Colonic mucosa (tissue), 4 donors: ENCODE results near the gene CAP1. TPM values are rescaled to one million over a fixed set of nuclear protein-coding genes. Genes with fewer than 3 reads are reported as not detected.

Source experiments
- DNase-seq: peaks from one replicate; pipeline ENCODE4 v3.0.0-alpha.2; 2020
- H3K27ac ChIP-seq: fragments of 200-600 bp; one replicate; pipeline ENCODE4 v1.8.0; 2021
- H3K27me3 ChIP-seq: fragments of 200-600 bp; one replicate; pipeline ENCODE4 v1.8.0; 2021
- H3K36me3 ChIP-seq: fragments of 200-600 bp; one replicate; pipeline ENCODE4 v1.8.0; 2021
- H3K4me1 ChIP-seq: fragments of 200-600 bp; one replicate; pipeline ENCODE4 v1.8.0; 2021; ENCODE audit warnings: mild to moderate bottlenecking
- H3K4me3 ChIP-seq: fragments of 200-600 bp; one replicate; pipeline ENCODE4 v1.8.0; 2021
- H3K9ac ChIP-seq, 2 donors: one replicate each; pipeline ENCODE4 v1.7.0; 2013; ENCODE audit warnings: control low read depth in 2 of 2, low read depth in 2 of 2, low read length in 2 of 2
- H3K9me3 ChIP-seq: fragments of 200-600 bp; one replicate; pipeline ENCODE4 v1.8.0; 2021
- CTCF ChIP-seq: fragments of 200-600 bp; IDR thresholded peaks from one replicate; pipeline ENCODE4 v1.8.0; 2022; ENCODE audit warnings: antibody characterized with exemption, mild to moderate bottlenecking
- intact Hi-C: fragments of 100-400 bp; cut with DNase I; formaldehyde crosslinking; loops from one replicate; pipeline ENCODE4 v1.14.1; 2022
- total RNA-seq, 2 donors: library from RNA; stranded (reverse); fragmentation: NEBNext Ultra II Directional in 1 of 2; extraction: Animal tissue kit (Norgen Biotek cat#: 25700) in 1 of 2; gene quantifications; one replicate each; pipeline ENCODE4 v1.2.1, GENCODE V29; 2021
- donor health status: healthy.
- donor health status: DM: no; HTN: no; CAD: no.
- donor health status: DM: no; HTN: no; CAD: no.

The CAP1 gene
- total RNA-seq, 2 donors from 2014 or later = 500 to 548 TPM

GRCh38 chr1:40027647-40028046, 12.9 kb upstream of the CAP1 start:
- no peaks in the 10 kb centered on the region for H3K36me3 ChIP-seq
- intact Hi-C loops = no loop called here
- no peaks in the 10 kb centered on the region for H3K9me3 ChIP-seq
- no peak for DNase-seq
- H3K27me3 ChIP-seq = no peaks in the 10 kb centered on the region
- TF ChIP-seq CTCF = no peak
- no peak overlapping the region for H3K9ac ChIP-seq
- H3K4me3 ChIP-seq = no peak overlapping the region
- H3K27ac ChIP-seq = no peak overlapping the region
- H3K4me1 ChIP-seq = peaks cover 3% of the 10 kb centered on the region

GRCh38 chr1:40029608-40030007, 10.9 kb upstream of the CAP1 start:
- peak overlapping the region in 1 of 2 donors; percentile 10 for H3K9ac ChIP-seq
- no peak for TF ChIP-seq CTCF
- H3K4me1 ChIP-seq = peaks cover 3% of the 10 kb centered on the region
- intact Hi-C loops = loop anchor here (5.0 kb wide), 2 partner anchors 57 to 107 kb away; no protein-coding TSS in a partner anchor
- peak; percentile 57 for DNase-seq
- no peak overlapping the region for H3K4me3 ChIP-seq
- peak overlapping the region; percentile 81 for H3K27ac ChIP-seq
- no peaks in the 10 kb centered on the region for H3K27me3 ChIP-seq
- H3K9me3 ChIP-seq = no peaks in the 10 kb centered on the region
- H3K36me3 ChIP-seq = no peaks in the 10 kb centered on the region

DNA sequence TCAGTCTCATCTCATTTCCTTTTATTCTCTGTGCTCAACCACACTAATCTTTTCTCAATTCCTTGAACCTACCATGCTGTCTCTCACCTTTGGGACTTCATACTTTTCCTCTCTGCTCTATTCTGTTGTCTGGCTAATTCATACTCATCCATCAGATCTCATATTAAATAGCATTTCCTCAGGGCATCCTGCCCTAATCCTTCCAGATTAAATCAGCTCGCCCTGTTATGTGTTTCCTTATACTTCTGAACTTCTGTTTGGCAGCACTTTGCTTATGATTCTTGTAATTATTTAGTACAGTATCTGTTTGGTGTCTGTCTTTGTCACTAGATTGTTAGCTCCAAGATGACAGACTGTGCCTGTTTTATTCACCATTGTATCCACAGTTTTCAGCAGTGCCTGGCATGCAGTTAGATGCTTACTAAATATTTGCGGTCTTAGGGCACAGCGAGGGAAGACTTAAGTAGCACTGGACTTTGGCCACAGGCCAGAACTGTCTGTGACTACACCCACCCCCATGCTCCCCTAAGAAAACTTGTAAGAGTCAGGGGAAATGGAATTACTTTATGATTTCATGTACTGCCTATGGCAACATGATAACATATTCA, 9.9 kb upstream of the CAP1 start:
- TF ChIP-seq CTCF = no peak
- Histone ChIP-seq H3K9me3 (no peaks in the 10 kb centered on the region), H3K27me3 (no peaks in the 10 kb centered on the region), H3K4me3 (no peak overlapping the region), H3K4me1 (peaks cover 3% of the 10 kb centered on the region), H3K27ac (peak overlapping the region; percentile 81), H3K36me3 (no peaks in the 10 kb centered on the region), H3K9ac (peak overlapping the region in 1 of 2 donors; percentile 22)
- intact Hi-C loops = loop anchor here (5.0 kb wide), 2 partner anchors 58 to 108 kb away; no protein-coding TSS in a partner anchor
- no peak for DNase-seq

DNA sequence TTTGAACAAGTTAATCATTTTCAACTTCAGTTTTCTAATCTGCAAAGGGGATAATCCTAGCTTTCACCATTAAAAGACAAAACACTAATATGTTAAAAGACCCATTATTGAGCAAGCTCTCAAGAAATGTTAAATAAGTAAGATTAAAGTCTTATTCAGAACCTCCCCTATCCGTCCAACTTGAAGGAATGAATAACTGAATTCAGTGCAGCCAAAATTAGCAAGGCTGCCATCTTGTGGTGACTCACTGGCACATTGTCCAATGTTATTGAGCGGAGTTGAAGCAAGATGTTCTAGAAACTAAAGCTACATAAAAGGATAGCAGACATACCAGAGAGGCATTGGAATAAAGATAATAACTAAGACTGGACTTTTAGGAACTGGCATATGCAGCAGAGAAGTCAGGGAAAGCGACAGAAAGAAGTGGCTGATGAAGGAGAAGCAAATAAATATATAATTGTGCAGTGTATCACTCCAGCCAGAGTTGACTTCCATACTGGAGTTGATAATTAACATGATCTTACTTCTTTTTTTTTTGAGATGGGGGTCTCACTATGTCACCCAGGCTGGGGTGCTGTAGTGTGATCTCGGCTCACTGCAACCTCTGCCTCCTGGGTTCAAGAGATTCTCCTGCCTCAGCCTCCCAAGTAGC, 8.2 kb upstream of the CAP1 start:
- Histone ChIP-seq H3K9ac (no peak overlapping the region), H3K9me3 (no peaks in the 10 kb centered on the region), H3K4me3 (no peak overlapping the region), H3K36me3 (no peaks in the 10 kb centered on the region), H3K27ac (no peak overlapping the region), H3K4me1 (peaks cover 3% of the 10 kb centered on the region), H3K27me3 (no peaks in the 10 kb centered on the region)
- intact Hi-C loops = loop anchor here (5.0 kb wide), 2 partner anchors 60 to 110 kb away; no protein-coding TSS in a partner anchor
- DNase-seq = peak; percentile 74
- TF ChIP-seq CTCF = peak; percentile 59

DNA sequence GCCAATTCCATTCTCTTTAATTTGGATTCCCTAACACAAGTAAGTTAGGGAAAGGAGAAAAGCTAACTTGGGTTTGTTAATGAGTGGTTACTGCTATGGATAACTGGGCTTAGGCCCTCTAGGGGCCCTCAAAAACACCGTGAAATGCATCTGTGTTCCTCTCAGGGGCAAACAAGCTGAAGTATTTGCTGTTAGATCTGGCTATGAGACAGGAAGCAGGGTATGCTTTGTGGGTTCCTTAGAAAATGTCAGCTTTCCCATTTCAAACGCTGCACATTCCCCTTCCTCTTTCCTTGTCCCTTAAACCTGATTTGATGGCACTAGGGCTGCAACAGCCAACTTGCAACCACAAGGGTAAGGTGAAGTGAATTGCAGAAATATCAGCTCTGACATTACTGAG, 5.7 kb upstream of the CAP1 start:
- H3K9me3 ChIP-seq = no peaks in the 10 kb centered on the region
- intact Hi-C loops = loop anchor here (5.0 kb wide), 2 partner anchors 63 to 113 kb away; no protein-coding TSS in a partner anchor
- no peaks in the 10 kb centered on the region for H3K27me3 ChIP-seq
- H3K9ac ChIP-seq = no peak overlapping the region
- H3K4me1 ChIP-seq = peaks cover 5% of the 10 kb centered on the region
- H3K36me3 ChIP-seq = no peaks in the 10 kb centered on the region
- H3K27ac ChIP-seq = no peak overlapping the region
- H3K4me3 ChIP-seq = no peak overlapping the region
- DNase-seq = no peak
- no peak for TF ChIP-seq CTCF
